ENCODE results near the gene GMEB2. TPM values are rescaled to one million over a fixed set of nuclear protein-coding genes. Genes with fewer than 3 reads are reported as not detected.
"Not testable (repeated sequence)": the region's sequence is repeated elsewhere in the genome, so short reads cannot be mapped to it uniquely, and the experiment has no call there.

The GMEB2 gene
- total RNA-seq, 1 donor from 2014 or later, result 6.1 TPM

DNA sequence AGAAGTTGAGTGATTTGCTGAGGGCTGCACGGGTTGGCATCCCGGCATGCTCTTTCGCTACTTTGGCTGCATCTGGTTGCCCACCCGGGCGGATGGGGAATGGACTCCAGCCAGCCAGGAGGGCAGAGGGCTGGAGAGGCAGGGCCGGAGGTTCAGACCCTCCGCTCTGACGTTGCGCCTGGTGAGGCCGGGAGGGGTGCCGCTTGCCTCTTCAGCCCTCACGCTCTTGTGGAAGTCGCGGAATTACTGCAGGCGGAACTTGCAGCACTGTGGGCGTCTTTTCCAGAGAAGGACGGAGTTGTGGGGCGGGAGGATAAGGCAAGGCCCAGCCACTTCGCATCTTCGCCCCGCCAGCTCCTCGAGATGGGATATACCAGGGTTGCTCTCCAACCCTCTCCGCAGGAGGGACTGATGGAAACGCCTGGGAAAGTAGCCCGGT lies 31.9 kb upstream of the GMEB2 start:
- no peak for DNase-seq (ENCODE audit: missing footprints)
- intact Hi-C loops (cut with DNase I), result loop anchor here (1.0 kb wide), 1 partner anchor 32 kb away; no protein-coding TSS in a partner anchor
- peak; percentile 27 for ATAC-seq

DNA sequence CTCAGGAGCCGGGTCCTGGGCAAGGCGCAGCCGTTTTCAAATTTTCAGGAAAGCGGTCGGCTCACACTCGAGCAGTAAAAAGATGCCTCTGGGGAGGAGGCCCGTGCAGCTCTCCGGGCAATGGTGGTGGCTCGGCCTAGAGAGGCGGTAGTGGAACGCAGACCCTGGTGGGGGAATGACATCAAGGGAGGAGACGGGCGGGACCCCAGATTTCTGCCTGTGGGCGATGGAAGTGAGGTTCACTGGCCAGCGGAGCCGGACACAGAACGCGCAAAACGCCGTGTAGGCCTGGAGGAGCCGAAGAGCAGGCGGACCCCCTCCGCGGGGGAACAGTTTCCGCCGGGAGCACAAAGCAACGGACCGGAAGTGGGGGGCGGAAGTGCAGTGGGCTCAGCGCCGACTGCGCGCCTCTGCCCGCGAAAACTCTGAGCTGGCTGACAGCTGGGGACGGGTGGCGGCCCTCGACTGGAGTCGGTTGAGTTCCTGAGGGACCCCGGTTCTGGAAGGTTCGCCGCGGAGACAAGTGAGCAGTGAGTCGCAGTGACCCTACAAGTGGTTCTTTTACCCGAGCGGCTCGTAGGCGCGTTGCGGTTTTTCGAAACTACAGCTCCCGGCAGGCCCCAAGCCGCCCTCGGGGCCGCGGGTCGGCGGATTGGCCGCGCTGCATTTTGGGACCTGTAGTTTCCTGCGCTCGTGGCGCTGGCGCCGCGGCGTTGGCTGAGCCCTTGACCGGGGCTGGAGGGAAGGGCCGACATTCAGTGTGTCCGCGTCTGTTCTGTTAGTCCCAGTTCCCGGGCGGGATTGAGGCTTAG lies 31.2 kb upstream of the GMEB2 start, which contains the start of gene RTEL1:
RTEL1 (plus strand) TSS at position 376 of the 812 bp plus-strand sequence. CDS start 1,091 bp downstream, outside the sequence.
- peak; percentile 97 for DNase-seq (ENCODE audit: missing footprints)
- intact Hi-C loops (cut with DNase I), result loop anchor here (1.0 kb wide), 1 partner anchor 32 kb away; no protein-coding TSS in a partner anchor
- ATAC-seq, result peak; percentile 95

DNA sequence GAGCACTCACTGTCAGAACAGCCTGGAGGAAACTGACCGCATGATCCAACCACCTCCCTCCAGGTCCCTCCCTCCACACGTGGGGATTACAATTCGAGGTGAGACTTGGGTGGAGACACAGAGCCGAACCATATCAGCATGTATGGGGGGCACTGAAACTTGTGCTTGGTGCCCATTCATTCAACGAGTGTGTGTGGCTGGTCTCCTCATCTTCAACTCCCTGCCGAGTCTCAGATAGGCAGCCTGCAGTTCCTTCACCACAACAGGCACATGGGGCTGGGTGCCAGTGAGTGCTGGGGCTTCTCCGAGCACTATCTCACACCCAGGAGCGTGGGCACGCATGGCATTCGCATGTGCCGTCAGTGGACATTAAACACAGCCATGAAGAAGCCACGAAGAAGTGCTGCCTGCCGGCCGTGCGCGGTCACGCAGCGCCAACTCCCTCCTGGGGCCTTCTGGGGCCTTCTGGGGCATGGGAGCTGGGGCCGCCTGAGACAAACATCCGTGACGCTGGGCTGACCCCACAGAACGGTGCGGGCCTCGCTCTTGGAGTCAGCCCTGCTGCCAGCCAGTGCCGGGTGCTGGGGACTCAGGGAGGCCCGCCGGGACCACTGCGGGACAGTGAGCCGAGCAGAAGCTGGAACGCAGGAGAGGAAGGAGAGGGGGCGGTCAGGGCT lies 30.5 kb upstream of the GMEB2 start:
- DNase-seq (ENCODE audit: missing footprints) (no peak), ATAC-seq (no peak)
- intact Hi-C loops (cut with DNase I), result no loop called here

DNA sequence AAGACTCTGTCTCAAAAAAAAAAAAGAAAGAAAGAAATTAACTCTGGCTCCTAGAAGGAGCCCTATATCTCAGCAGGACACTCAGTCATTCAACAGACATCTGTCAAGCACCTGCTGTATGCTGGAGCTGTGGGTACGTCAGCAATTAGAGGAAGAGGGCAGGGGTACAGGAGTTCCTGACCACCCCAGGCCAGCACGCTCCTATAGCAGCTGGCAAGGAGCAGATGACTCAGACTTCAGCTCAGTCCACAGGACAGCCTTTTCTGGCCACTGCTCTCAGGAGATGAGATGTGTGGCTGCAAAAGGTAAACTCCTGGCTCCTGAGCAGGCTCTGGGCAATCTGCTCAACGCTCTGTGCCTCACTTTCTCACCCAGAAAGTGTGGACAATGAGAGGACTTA lies 29.6 kb upstream of the GMEB2 start:
- intact Hi-C loops (cut with DNase I), result no loop called here
- DNase-seq (ENCODE audit: missing footprints), result no peak
- ATAC-seq, result no peak

DNA sequence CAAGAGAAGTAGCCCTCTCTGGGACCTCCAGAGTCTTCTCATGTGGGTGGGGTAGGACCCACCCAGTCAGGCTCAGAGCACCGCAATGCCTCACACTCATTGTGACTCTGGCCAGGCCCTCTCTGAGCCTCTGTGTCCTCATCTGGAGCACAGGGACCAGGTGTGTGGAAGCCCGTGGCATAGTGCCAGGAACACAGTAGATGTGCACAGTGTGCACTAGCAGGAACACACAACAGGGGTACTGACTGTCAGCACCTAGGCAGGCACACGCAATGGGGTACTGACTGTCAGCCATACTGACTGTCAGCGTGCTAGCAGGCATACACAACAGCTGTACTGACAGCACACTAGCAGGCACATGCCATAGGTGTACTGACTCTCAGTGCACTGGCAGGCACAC lies 28.3 kb upstream of the GMEB2 start:
- ATAC-seq, result no peak
- no peak for DNase-seq (ENCODE audit: missing footprints)
- intact Hi-C loops (cut with DNase I), result no loop called here

DNA sequence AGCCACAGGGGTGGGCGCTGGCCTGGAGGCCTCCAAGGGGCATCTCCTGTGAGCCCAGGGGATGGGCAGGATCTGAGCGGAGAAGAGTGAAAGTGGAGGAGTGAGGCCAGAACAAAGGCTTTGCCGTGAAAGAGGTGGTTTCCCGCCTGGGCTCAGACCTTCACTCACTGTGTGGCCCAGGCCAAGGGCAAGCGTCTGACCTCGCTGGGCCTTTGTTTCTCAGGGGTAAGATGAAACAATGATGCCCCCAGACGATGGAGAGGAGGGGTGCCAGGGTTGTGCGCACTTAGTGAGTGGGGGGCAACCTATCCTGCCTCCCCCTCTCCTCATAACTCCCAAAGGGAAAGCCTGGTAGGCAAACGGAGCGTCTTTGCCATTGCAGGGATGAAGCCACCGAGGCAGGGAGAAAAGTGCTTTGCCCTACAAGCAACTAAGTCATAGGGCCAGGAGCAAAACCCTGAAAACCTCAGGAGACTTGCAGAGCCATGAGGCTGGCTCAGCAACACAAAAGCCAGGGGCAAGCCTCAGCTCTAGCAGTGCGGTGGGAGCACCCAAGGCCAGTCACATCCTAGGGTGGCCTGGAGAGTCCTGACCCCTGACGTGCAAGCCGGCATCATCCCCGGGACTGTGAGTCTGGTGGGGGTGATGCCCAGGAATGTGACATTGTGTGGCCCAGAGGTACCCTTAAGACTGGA lies 27.2 kb upstream of the GMEB2 start:
- intact Hi-C loops (cut with DNase I), result no loop called here
- DNase-seq (ENCODE audit: missing footprints), result no peak
- ATAC-seq, result no peak

DNA sequence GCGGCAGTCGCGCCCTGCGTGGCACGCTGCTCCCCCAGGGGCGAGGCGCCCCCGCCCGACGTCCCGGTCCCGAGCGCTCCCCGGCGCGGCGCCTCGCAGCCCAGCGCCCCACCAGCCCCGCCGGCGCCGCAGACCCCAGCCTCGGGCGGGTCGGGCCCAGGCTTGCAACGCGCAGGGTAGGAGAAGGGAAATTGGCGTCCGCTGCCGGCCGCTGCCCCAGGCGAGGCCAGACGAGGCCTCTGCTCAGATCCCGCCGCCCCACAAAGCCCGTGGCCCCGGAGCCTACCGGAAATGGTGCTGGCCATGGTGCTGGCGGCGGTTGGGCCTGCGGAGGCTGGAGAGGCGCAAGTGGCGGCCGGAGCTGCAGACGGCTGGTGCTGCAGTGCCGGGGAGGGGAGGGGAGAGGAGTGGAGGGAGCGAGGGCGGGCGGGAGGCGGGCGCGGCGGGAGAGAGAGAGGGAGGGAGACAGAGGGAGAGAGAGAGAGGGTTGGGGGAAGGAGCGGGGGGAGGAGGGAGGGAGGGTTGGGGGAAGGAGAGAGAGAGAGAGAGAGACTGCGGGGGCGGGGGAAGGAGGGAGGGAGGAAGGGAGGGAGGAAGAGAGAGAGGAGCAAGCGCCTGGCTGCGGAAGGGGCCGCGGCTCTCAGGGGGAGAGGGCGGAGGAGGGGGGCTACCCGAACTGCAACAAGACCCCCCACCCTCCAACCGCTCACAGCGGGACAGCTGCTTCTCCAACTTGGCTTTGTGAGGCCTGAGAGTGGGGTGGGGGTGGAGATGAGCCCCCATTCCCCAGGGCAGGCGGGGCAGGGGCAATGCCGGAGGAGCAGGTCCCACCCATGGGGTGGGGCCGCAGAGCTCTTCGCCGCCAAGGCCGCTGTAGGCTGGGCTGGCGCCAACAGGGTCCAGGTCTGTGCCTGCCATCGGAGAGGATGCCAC lies 26.4 kb upstream of the GMEB2 start, which contains the start of gene STMN3:
STMN3 (minus strand) TSS at position 384 of the 933 bp plus-strand sequence; CDS start at position 305, 79 bp downstream.
- peak; percentile 91 for DNase-seq (ENCODE audit: missing footprints)
- intact Hi-C loops (cut with DNase I), result no loop called here
- peak; percentile 81 for ATAC-seq

DNA sequence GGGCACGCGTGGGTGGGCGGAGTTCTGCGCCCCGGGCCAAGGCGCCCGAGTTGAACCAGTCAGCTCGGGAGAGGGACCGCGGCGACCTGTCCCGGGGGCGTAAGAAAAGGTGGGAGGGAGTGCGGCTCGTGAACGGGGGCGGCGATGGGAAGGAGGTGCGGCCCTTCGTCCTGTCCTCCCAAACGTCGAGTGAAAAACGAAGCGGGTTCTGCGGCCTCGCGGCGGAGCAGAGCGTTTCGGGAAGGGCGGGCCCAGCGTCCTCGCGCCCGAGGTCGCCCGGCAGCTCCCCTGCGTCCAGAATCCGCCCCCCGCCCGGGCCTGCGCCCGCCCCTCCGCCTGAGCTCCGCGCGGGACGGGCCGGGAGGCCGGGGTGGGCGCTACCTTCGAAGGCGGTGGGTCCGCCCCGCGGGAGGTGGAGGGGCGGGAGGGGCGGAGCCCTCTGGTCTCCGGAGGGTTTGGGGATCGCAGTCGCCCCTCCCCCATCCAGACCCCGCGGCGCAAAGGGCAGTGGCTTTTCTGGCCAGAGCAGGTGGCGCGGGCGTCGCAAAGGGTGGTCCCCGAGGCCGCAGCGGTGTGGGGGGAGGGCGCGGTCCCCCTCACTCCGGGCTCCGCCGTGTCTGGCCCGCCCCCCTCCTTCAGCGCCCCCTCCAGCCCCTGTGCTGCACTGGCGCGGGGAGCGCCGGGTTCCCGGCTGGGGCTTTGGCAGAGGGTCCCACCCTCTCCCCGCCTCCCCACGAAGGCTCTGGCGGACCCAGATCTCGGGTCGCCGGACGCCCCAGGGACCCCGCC lies 25.5 kb upstream of the GMEB2 start:
- intact Hi-C loops (cut with DNase I), result no loop called here
- ATAC-seq (peak; percentile 14), DNase-seq (ENCODE audit: missing footprints) (no peak)

DNA sequence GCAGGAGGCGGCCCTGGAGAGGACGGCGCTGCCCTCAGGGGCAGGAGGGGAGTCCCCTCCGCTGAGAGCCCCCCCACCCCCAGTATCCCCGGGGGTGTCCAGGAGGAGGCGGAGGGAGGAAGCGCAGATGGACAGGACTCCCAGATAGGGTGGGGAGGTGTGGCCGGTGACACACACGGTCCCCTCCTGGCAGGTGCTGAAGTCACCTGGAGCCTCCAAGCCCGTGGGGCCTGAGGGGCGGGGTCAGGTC lies 25.0 kb upstream of the GMEB2 start:
- intact Hi-C loops (cut with DNase I), result no loop called here
- DNase-seq (ENCODE audit: missing footprints) (no peak), ATAC-seq (no peak)

DNA sequence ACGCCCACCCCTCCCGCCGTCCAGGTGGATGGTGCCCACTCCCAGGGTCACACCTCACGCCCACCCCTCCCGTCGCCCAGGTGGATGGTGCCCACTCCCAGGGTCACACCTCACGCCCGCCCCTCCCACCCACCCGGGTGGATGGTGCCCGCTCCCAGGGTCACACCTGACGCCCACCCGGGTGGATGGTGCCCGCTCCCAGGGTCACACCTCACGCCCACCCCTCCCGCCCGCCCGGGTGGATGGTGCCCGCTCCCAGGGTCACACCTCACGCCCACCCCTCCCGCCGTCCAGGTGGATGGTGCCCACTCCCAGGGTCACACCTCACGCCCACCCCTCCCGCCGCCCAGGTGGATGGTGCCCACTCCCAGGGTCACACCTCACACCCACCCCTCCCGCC lies 23.6 kb upstream of the GMEB2 start:
- intact Hi-C loops (cut with DNase I); ATAC-seq; DNase-seq (ENCODE audit: missing footprints): not testable (repeated sequence)

DNA sequence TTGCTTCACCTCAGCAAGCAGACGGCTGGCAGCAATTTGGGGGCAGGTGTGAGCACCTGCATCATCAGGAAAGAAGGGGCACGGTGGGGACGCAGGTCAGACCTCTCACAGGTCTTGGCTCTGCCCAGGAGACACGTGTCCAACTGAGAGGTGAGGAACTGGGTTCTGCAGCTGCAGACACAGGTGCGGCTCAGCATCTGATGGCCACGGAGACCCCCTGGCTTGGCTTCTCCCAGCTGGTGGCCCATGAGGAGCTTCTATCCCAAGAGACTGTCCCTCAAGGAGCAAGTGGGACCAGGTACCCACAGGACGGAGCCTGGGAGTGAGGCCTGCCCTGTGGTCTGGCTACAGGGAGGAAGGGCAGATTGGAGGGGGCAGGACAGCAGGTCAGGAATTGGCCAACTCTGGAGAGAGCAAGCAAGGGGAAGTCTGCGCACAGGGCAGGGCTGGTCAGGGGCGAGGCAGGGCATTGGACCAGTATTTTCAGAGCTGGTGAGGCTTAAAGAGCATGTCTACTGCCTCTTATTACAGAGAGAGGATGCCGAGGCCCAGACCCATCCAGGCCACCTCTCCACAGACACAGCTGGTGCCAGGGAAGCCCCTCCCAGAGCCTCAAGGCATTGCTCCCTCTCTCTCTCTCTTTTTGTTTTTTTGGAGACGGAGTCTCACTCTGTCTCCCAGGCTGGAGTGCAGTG lies 22.1 kb upstream of the GMEB2 start:
- no peak for ATAC-seq
- intact Hi-C loops (cut with DNase I), result no loop called here
- DNase-seq (ENCODE audit: missing footprints), result no peak

DNA sequence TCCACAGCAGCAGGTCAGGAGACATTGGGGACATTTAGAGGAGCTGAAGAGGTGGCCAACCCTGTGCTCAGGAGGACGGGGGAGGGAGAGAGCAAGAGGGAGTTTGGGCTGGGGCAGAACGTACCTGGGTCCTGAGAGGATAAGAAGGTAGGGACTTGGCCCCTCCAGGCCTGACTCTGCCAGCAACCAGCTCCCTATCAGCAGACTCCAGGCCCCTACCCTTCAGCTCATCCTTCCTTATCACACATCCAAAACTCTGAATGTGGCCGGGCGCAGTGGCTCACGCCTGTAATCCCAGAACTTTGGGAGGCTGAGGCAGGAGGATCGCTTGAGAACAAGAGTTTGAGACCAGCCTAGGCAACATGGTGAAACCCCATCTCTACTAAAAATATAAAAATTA lies 21.3 kb upstream of the GMEB2 start:
- ATAC-seq (no peak), DNase-seq (ENCODE audit: missing footprints) (no peak)
- intact Hi-C loops (cut with DNase I), result no loop called here

DNA sequence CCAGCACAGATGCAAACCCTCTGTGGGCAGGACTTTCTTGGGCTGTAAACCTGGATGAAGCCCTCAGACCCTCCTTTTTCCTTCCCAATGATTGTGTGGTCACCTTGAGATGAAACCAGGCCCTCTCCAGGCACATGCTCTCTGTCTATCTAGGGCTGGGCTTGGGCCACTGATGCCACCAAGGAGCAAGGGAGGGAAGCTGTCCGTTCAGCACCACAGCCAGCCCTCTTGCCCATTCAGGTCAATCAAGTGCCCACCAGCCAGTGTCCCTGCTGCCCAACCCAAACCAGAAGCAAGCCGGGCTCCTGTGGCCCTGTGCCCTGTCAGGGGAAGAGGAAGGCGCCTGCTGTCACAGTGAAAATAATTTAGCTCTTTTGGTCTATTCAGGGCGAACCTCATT lies 18.3 kb upstream of the GMEB2 start:
- ATAC-seq (no peak), DNase-seq (ENCODE audit: missing footprints) (no peak)
- intact Hi-C loops (cut with DNase I), result no loop called here

DNA sequence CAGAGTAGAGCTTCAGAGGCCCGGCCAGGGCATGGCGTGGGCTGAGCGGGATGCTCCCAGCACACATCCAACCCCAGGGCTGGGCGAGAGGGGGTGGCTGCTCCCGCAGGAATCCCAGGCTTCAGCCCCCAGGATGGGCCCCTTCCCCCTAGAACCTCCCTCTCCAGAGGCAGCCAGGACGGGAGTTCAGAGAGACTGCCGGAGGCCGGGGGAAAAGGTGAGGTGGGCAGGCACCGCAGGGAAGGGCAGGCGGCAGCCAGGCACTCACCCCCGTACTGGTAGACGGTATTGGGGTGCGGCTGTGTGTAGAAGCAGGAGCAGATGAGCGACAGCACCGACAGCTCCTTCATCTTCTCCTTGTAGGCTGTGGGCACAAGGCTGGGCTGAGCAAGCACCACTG lies 17.0 kb upstream of the GMEB2 start:
- intact Hi-C loops (cut with DNase I), result no loop called here
- ATAC-seq (no peak), DNase-seq (ENCODE audit: missing footprints) (no peak)

DNA sequence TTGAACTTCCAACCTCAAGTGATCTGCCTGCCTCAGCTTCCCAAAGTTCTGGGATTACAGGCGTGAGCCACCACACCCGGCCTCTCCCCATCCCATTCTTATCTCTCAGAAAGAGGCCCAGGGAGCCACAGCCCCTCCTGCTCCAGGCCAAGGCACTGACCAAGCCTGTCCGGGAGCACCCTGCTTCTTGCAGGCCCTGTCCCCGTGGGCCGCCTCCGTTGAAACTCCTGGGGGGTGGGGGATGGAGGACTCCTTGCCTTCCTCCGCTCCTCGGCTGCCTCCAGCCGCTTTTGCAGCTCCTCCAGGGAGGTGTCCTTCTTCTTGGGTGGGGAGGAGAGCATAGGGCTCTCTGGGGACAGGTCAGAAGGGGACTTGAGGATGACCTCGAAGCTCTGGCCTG lies 16.6 kb upstream of the GMEB2 start:
- ATAC-seq (no peak), DNase-seq (ENCODE audit: missing footprints) (no peak)
- intact Hi-C loops (cut with DNase I), result no loop called here

DNA sequence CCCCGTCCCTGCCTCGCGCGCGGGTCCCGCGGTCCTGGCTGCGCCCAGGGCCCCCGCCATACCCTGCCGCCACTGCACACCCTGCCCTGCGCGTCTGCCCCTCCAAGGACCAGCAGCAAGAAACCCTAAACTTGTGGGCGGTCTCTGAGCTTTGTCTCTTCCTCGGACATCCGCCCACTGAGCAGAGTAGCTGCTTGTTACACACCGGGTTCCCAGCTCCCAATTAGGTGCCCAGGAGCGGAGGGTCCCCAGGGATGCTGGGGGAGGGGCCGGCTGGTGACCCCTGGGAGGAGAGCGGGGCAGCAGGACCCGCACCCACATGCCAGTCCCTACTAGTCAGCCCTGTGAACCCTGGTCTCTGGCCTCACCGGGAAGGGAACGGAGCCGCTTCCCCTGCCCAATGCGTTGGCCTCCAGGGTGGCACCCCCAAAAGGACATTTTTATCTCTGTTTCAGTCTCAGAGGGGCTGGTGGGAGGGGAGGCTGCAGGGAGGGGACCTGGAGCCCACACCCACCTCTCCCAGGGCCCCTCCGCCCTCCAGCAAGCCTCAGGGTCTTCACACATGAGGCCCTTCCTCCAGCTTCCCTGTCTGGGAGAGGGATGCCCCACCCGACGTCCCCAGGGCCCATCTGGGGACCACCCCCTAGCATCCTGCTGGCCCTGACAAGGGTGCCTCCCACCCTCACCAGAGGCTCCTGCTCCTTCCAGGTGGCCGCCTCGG lies 15.8 kb upstream of the GMEB2 start:
- intact Hi-C loops (cut with DNase I), result no loop called here
- ATAC-seq (no peak), DNase-seq (ENCODE audit: missing footprints) (no peak)
